ENCODE measurements around the gene TMEM106B.
"Not testable (repeated sequence)": the region's sequence is repeated elsewhere in the genome, so short reads cannot be mapped to it uniquely, and the experiment has no call there.

The TMEM106B gene

DNA sequence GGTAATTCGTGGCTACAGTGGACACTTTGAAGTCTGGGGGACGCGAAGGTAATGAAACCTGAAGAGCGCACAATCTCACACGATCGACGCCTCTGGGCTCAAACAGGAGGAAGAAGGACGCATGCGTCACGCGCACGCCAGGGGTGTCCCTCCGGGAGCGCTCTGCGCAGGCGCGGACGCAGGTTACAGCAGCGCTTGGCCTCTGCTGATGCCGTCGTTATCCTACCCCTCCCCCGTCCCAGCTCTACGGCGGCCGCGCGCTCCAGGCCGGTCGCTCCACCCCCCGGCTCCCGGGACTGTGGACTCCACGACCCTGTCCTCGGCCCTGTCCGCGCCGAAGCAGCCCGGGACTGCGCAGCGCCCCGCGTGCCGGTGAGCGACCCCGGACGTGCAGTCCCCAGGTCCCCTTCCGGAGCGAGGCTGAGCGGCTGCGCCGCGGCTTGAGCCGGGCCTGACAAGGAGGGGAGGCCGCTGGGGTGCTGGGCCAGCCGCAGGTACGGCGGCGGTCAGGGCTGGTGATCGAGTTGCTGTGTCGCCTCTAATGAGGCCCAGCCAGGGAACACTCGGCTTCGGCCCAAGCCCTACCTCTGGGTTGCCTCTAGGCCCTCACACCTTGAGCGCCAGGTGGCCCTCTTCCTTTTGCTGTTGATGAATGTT lies at the start of gene TMEM106B:
TMEM106B (plus strand) TSS at position 241 of the 657 bp plus-strand sequence. CDS start 3,517 bp downstream, outside the sequence.
- peaks cover 2% of the 10 kb centered on the region; the same call in 1 of the 2 replicates for H3K4me1 ChIP-seq (ENCODE audit: control insufficient read depth, insufficient read depth, low read length)
- no peaks in the 10 kb centered on the region for H3K36me3 ChIP-seq (ENCODE audit: control insufficient read depth, insufficient read depth, low read length)
- WGBS (ENCODE audit: insufficient coverage, insufficient read length): no CpG with 5 or more reads among the region's 62 CpGs

GRCh38 chr7:12162415-12163113 lies 48.5 kb upstream of the TMEM106B start:
- H3K9me3 ChIP-seq (ENCODE audit: control insufficient read depth, insufficient read depth, low read length): no peaks in the 10 kb centered on the region
- H3K27ac ChIP-seq (ENCODE audit: low read length): no peak overlapping the region
- DNase-seq (ENCODE audit: low read depth, low spot score): no peak
- no peaks in the 10 kb centered on the region for H3K4me1 ChIP-seq (ENCODE audit: control insufficient read depth, insufficient read depth, low read length)
- H3K27me3 ChIP-seq (ENCODE audit: control insufficient read depth, insufficient read depth, low read length): no peaks in the 10 kb centered on the region
- H3K36me3 ChIP-seq (ENCODE audit: control insufficient read depth, insufficient read depth, low read length): no peaks in the 10 kb centered on the region
- no CpG with 5 or more reads among the region's 5 CpGs for WGBS (ENCODE audit: insufficient coverage, insufficient read length)
- no peak overlapping the region for H3K4me3 ChIP-seq (ENCODE audit: low read length)

More for the DNA sequence above, at the start of gene TMEM106B:
- Histone ChIP-seq H3K27ac (ENCODE audit: low read length) (no peak within 1 kb of the TSS), H3K27me3 (ENCODE audit: control insufficient read depth, insufficient read depth, low read length) (no peaks in the 10 kb centered on the region), H3K4me3 (ENCODE audit: low read length) (peak within 1 kb of the TSS; percentile 71; the same call in 1 of the 2 replicates), H3K9me3 (ENCODE audit: control insufficient read depth, insufficient read depth, low read length) (no peaks in the 10 kb centered on the region)
- peak; percentile 90 for DNase-seq (ENCODE audit: low read depth, low spot score)

DNA sequence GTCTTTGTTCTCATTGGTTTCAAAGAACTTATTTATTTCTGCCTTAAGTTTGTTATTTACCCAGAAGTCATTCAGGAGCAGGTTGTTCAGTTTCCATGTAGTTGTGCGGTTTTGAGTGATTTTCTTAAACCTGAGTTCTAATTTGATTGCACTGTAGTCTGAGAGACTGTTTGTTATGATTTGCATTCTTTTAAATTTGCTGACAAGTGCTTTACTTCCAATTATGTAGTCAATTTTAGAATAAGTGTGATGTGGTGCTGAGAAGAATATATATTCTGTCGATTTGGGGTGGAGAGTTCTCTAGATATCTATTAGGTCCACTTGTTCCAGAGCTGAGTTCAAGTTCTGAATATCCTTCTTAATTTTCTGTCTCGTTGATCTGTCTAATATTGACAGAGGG lies 43.0 kb upstream of the TMEM106B start:
- H3K27ac ChIP-seq (ENCODE audit: low read length); DNase-seq (ENCODE audit: low read depth, low spot score); H3K27me3 ChIP-seq (ENCODE audit: control insufficient read depth, insufficient read depth, low read length); H3K4me3 ChIP-seq (ENCODE audit: low read length); H3K9me3 ChIP-seq (ENCODE audit: control insufficient read depth, insufficient read depth, low read length); H3K36me3 ChIP-seq (ENCODE audit: control insufficient read depth, insufficient read depth, low read length); H3K4me1 ChIP-seq (ENCODE audit: control insufficient read depth, insufficient read depth, low read length): not testable (repeated sequence)
- WGBS (ENCODE audit: insufficient coverage, insufficient read length): no CpG with 5 or more reads among the region's 3 CpGs

DNA sequence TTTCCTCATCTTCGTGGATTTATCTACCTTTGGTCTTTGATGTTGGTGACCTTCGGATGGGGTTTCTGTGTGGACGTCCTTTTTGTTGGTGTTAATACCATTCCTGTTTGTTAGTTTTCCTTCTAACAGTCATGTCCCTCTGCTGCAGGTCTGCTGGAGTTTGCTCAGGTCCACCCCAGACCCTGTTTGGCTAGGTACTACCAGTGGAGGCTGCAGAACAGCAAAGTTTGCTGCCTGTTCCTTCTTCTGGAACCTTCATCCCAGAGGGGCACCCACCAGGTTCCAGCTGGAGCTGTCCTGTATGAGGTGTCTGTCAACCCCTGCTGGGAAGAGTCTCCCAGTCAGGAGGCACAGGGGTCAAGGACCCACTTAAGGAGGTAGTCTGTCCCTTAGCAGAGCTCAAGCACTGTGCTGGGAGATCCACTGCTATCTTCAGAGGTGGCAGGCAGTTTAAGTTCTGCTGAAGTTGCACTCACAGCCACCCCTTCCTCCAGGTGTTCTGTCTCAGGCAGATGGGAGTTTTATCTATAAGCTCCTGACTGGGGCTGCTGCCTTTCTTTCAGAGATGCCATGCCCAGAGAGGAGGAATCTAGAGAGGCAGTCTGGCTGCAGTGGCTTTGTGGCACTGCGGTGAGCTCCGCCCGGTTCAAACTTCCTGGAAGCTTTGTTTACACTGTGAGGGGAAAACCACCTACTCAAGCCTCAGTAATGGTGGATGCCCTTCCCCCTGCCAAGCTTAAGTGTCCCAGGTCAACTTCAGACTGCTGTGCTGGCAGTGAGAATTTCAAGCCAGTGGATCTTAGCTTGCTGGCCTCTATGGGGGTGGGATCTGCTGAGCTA lies 40.9 kb upstream of the TMEM106B start:
- not testable (repeated sequence) for H3K27me3 ChIP-seq (ENCODE audit: control insufficient read depth, insufficient read depth, low read length); H3K27ac ChIP-seq (ENCODE audit: low read length); H3K36me3 ChIP-seq (ENCODE audit: control insufficient read depth, insufficient read depth, low read length); H3K4me3 ChIP-seq (ENCODE audit: low read length); DNase-seq (ENCODE audit: low read depth, low spot score); H3K9me3 ChIP-seq (ENCODE audit: control insufficient read depth, insufficient read depth, low read length); H3K4me1 ChIP-seq (ENCODE audit: control insufficient read depth, insufficient read depth, low read length)
- no CpG with 5 or more reads among the region's 6 CpGs for WGBS (ENCODE audit: insufficient coverage, insufficient read length)

DNA sequence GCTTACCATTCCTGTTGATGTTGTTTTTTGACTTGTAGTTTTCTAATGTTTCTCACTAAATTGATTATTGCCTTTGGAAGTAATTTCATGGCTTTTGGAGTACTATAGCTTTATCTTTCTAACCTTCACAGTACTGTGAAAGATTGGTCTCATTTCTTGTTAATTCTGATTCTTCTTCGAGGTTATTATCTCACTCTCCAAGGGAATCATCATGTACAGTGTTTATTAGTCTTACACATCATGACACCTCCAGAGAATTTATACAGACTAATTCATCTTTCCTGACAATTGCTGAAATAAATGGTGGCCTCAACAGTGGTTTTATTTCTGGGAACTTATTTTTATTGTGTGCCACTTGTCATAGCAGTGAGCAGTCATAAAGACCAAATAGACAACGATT lies 37.4 kb upstream of the TMEM106B start:
- Histone ChIP-seq H3K4me1 (ENCODE audit: control insufficient read depth, insufficient read depth, low read length) (no peaks in the 10 kb centered on the region), H3K27ac (ENCODE audit: low read length) (no peak overlapping the region), H3K9me3 (ENCODE audit: control insufficient read depth, insufficient read depth, low read length) (no peaks in the 10 kb centered on the region), H3K4me3 (ENCODE audit: low read length) (no peak overlapping the region), H3K36me3 (ENCODE audit: control insufficient read depth, insufficient read depth, low read length) (no peaks in the 10 kb centered on the region), H3K27me3 (ENCODE audit: control insufficient read depth, insufficient read depth, low read length) (no peaks in the 10 kb centered on the region)
- no peak for DNase-seq (ENCODE audit: low read depth, low spot score)
- no CpG with 5 or more reads among the region's 2 CpGs for WGBS (ENCODE audit: insufficient coverage, insufficient read length)

- no peak overlapping the region for H3K27ac ChIP-seq (ENCODE audit: low read length)
- no peaks in the 10 kb centered on the region for H3K9me3 ChIP-seq (ENCODE audit: control insufficient read depth, insufficient read depth, low read length)
- DNase-seq (ENCODE audit: low read depth, low spot score): no peak
- H3K36me3 ChIP-seq (ENCODE audit: control insufficient read depth, insufficient read depth, low read length): no peaks in the 10 kb centered on the region
- no peaks in the 10 kb centered on the region for H3K4me1 ChIP-seq (ENCODE audit: control insufficient read depth, insufficient read depth, low read length)
- H3K27me3 ChIP-seq (ENCODE audit: control insufficient read depth, insufficient read depth, low read length): no peaks in the 10 kb centered on the region
- no peak overlapping the region for H3K4me3 ChIP-seq (ENCODE audit: low read length)
- no CpG with 5 or more reads among the region's 1 CpG for WGBS (ENCODE audit: insufficient coverage, insufficient read length)
Observed at GRCh38 chr7:12174931-12175330, 36.2 kb upstream of the TMEM106B start.

- H3K9me3 ChIP-seq (ENCODE audit: control insufficient read depth, insufficient read depth, low read length): no peaks in the 10 kb centered on the region
- no peak overlapping the region for H3K4me3 ChIP-seq (ENCODE audit: low read length)
- no CpG with 5 or more reads among the region's 2 CpGs for WGBS (ENCODE audit: insufficient coverage, insufficient read length)
- no peaks in the 10 kb centered on the region for H3K4me1 ChIP-seq (ENCODE audit: control insufficient read depth, insufficient read depth, low read length)
- DNase-seq (ENCODE audit: low read depth, low spot score): no peak
- H3K27ac ChIP-seq (ENCODE audit: low read length): no peak overlapping the region
- no peaks in the 10 kb centered on the region for H3K27me3 ChIP-seq (ENCODE audit: control insufficient read depth, insufficient read depth, low read length)
- no peaks in the 10 kb centered on the region for H3K36me3 ChIP-seq (ENCODE audit: control insufficient read depth, insufficient read depth, low read length)
Observed at GRCh38 chr7:12178317-12178716, 32.8 kb upstream of the TMEM106B start.

- H3K27ac ChIP-seq (ENCODE audit: low read length): no peak overlapping the region
- H3K4me3 ChIP-seq (ENCODE audit: low read length): no peak overlapping the region
- no peak for DNase-seq (ENCODE audit: low read depth, low spot score)
- no peaks in the 10 kb centered on the region for H3K4me1 ChIP-seq (ENCODE audit: control insufficient read depth, insufficient read depth, low read length)
- no peaks in the 10 kb centered on the region for H3K9me3 ChIP-seq (ENCODE audit: control insufficient read depth, insufficient read depth, low read length)
- no peaks in the 10 kb centered on the region for H3K36me3 ChIP-seq (ENCODE audit: control insufficient read depth, insufficient read depth, low read length)
- no peaks in the 10 kb centered on the region for H3K27me3 ChIP-seq (ENCODE audit: control insufficient read depth, insufficient read depth, low read length)
Observed at GRCh38 chr7:12194426-12194825, 16.7 kb upstream of the TMEM106B start.

DNA sequence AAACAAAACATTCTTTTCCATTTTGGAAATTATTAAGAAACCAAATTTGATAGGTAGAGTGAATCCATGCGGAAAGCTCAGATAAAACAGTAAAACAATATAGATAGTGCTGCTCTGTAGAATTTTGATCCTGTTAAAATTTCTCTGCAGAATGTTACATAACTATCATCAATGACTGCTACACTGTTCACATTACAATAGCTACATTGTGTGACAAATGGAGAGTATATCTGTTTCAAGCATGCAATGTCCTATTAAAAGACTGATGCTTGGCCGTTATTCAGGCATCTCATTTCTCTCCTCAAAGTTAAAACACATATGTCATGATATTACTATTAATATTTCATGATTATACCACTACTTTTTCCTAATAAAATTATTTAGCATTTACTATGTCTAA lies 14.7 kb upstream of the TMEM106B start:
- Histone ChIP-seq H3K27me3 (ENCODE audit: control insufficient read depth, insufficient read depth, low read length) (no peaks in the 10 kb centered on the region), H3K4me3 (ENCODE audit: low read length) (no peak overlapping the region), H3K27ac (ENCODE audit: low read length) (no peak overlapping the region), H3K36me3 (ENCODE audit: control insufficient read depth, insufficient read depth, low read length) (no peaks in the 10 kb centered on the region), H3K9me3 (ENCODE audit: control insufficient read depth, insufficient read depth, low read length) (no peaks in the 10 kb centered on the region), H3K4me1 (ENCODE audit: control insufficient read depth, insufficient read depth, low read length) (peaks cover 2% of the 10 kb centered on the region; the same call in 1 of the 2 replicates)
- DNase-seq (ENCODE audit: low read depth, low spot score): no peak
- WGBS (ENCODE audit: insufficient coverage, insufficient read length): no CpG with 5 or more reads among the region's 2 CpGs

DNA sequence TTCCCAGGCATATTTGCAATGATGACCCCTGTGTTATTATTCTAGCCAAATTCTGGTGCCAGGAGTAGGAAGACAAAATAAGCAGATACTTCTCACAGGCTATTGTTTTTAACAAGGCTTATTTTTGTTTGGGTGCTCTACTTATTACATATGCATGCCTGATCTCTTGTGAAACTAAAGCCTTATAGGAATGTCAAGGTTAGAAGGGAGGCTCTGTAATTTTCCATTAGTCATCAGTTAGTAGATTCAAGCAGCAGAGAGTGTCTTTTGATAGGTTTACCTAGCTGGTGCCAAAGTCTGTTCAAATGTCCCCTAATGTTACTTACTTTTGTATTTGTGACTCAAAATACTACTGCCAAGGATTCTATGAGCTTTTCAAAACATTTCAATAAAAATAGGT lies 11.7 kb upstream of the TMEM106B start:
- H3K36me3 ChIP-seq (ENCODE audit: control insufficient read depth, insufficient read depth, low read length): no peaks in the 10 kb centered on the region
- H3K27me3 ChIP-seq (ENCODE audit: control insufficient read depth, insufficient read depth, low read length): no peaks in the 10 kb centered on the region
- peaks cover 2% of the 10 kb centered on the region; the same call in 1 of the 2 replicates for H3K4me1 ChIP-seq (ENCODE audit: control insufficient read depth, insufficient read depth, low read length)
- no peak overlapping the region for H3K4me3 ChIP-seq (ENCODE audit: low read length)
- H3K27ac ChIP-seq (ENCODE audit: low read length): no peak overlapping the region
- no peak for DNase-seq (ENCODE audit: low read depth, low spot score)
- H3K9me3 ChIP-seq (ENCODE audit: control insufficient read depth, insufficient read depth, low read length): no peaks in the 10 kb centered on the region
